Activated naive CD4-positive, alpha-beta T cell (primary cell): ENCODE measurements around the gene MNS1.
"Not testable (repeated sequence)": the region's sequence is repeated elsewhere in the genome, so short reads cannot be mapped to it uniquely, and the experiment has no call there.

Experiments used
- DNase-seq, 4 experiments: peaks; one replicate each; lab custom pipeline; 2025; lab: John Stamatoyannopoulos, UW

The MNS1 gene, protein sequence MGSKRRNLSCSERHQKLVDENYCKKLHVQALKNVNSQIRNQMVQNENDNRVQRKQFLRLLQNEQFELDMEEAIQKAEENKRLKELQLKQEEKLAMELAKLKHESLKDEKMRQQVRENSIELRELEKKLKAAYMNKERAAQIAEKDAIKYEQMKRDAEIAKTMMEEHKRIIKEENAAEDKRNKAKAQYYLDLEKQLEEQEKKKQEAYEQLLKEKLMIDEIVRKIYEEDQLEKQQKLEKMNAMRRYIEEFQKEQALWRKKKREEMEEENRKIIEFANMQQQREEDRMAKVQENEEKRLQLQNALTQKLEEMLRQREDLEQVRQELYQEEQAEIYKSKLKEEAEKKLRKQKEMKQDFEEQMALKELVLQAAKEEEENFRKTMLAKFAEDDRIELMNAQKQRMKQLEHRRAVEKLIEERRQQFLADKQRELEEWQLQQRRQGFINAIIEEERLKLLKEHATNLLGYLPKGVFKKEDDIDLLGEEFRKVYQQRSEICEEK

DNA sequence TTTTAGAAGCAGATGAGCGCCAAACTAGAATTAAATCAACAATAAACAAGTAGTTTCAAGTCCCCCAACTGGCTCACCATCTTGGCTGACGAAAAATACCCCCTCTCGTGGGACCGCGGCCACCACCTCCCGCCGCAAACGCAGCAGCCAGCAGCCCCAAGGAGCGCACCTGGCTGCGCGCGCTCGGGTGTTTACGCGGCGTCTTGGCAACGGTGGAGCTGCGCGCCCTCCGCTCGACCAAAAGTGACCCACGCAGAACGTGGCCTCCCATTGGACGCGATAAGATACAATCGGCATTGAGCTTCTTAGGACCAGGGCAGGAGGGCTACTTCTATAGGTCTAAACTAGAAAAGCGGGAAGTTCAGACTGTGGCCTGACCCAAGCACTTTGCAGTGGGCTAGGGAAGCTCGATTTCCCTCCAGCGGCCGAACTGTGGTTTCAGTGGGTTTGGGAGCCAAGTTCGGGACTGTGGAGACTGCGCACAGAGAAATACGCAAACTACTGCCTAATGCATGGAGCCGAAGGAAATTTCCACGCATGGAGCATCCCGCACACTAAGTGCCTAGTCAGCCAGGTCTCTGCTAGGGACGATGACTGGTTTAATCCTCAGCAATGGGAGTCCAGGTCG, at the start of gene MNS1:
Gene MNS1, minus strand, starts transcription at position 245 of the 628 bp plus-strand sequence. Its CDS starts 165 bp downstream, at position 80.
- DNase-seq, result peak in 3 of 4 experiments; percentile 14 to 23 (median 14)

DNA sequence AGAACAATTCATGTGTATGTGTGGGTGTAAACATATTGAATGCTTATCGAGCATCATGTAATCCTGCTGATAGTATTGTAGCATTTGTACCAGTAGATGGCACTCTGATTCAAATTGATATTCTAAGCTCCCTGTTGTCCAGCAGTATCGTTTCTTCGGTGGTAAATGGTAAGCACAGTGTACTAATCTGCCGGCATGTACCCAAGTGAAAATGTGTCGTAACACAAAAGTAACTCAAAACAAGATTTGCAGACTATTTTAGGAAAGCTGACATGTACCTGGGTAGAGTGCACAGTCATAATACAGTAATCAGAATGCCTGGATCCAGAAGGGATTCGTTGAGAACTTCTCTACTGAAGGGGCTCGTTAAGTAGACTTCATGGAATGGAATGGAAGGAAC, 31.7 kb upstream of the MNS1 start:
- DNase-seq, result no peak

GRCh38 chr15:56495533-56495932, 30.6 kb upstream of the MNS1 start:
- DNase-seq, result no peak

DNA sequence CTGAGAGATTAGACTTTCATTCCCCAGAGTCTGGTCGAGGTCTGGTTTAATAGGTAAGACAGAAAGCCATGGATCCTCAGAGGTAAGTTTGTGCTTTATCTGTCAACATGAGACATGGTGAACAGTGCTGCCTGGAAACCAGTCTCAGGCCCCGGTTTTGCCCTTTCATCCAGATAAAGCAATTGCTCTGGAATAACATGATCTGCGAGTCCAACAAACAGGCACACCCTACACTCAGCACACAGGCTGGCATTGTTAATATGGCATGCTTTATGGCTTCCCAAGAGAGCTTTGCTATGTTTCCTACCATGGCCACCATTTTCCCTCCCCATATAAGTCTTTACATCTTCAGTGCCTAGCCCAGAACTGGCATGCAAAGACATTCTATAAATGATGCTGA, 30.1 kb upstream of the MNS1 start:
- no peak for DNase-seq

DNA sequence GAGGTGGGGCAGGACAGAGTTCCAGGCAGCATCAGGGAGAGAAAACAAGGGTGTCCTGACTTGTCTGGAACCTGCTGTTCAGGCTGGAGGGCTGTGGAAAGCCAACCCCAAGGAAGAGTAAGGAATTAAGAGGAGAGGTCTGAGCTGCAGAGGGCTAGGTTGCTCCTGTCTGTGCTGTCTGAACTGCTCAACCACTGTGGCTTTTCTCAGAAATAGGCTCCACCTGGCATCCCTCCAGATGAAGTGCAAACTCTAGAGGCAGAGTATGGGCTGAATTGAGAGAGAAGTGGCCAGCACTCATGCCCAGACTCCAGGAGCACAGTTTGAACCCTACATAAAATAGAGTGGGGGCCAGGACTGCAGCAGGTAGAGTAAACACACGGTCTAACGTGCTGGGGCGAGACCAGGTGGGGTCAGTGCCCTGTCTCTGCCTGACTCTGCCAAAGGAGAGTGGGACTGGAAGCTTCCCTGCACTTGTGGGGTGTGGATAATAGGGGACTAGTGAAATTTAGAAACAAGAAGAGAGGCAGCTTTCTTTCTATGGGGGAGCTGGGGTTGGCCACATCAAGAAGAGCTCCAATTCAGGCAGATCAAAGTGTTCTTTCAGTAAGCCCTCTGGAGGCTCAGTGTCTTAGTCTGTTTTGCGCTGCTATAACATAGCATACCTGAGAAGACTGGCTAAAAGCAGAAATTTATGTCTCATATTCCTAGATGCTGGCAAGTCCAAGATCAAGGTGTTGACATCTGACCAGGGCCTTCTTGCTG, 28.0 kb upstream of the MNS1 start:
- DNase-seq, result no peak

DNA sequence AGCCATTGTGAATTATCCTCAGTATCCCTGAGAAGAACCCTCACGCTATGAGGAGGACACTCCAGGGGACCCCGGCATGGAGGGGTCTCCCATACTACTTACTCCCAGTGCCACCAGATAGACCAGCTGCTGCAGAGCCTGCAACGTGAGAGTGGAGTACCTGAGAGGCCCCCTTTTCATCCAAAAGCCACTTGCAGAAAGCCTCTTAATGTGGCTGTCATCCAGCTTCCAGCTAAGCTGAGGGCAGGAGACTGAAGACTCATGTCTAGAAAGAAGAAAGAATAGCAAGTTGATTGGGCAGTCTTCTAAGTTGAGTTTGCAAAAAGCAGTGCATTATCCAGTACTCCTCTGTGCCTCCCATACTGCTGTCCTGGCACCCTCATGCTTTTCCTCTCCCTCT, 27.3 kb upstream of the MNS1 start:
- no peak for DNase-seq

GRCh38 chr15:56491110-56491722, 26.3 kb upstream of the MNS1 start:
- DNase-seq, result peak in 3 of 4 experiments; percentile 1 to 28 (median 13)

DNA sequence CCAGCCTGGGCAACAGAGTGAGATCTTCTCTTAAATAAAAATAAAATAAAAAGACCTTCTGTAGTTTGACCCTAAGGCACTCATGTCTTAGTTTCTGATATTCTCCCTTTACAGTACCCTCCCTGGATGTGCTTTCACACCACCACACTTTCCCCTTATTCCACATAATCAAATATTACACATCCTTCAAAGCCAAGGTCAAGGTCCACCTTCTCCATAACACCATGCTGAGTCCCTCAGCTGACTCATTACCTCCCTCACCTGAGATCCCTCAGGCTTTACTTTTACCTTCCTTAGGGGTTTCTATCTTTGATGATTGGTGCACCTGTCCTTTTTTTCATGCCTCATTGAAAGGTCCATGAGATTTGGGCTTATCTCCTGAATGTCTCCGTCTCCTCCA, 25.5 kb upstream of the MNS1 start:
- DNase-seq, result no peak

- DNase-seq, result not testable (repeated sequence)
Measured at GRCh38 chr15:56486206-56486605, 21.3 kb upstream of the MNS1 start.

DNA sequence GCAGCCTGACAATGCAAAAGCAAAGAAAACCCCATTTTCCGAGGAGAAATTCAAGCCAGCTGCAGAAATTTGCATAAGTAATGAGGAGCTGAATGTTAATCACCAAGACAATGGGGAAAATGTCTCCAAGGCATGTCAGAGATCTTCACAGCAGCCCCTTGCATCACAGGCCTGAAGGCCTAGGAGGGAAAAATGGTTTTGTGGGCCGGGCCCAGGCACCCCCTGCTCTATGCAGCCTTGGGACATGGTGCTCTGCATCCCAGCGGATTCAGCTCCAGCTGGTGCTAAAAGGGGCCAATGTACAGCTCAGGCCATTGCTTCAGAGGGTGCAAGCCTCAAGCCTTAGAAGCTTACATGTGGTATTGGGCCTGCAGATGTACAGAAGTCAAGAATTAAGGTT, 20.5 kb upstream of the MNS1 start:
- DNase-seq, result not testable (repeated sequence)

GRCh38 chr15:56484287-56484686, 19.4 kb upstream of the MNS1 start:
- no peak for DNase-seq

- no peak for DNase-seq
Measured at GRCh38 chr15:56475351-56475750, 10.4 kb upstream of the MNS1 start.

GRCh38 chr15:56473017-56473416, 8.1 kb upstream of the MNS1 start:
- no peak for DNase-seq

DNA sequence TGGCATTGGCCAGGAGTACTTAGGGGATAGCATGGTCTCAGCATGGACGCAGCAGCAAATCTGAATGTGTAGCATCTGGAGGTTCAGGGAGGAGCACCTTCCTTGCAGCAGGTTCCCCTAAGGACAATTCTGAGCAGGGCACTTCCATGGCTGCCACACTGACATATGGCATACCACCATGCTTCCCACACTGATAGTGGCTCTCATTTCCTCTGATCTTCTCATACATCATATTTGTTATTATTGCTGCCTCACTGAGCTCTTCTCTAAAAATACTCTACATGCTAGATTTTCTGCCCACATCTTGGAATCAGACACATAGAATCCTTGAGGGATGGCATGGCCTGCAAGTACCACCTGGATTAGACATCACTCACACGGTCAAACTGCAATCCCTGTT, 7.3 kb upstream of the MNS1 start:
- DNase-seq, result no peak

- DNase-seq, result no peak
Measured at GRCh38 chr15:56471440-56472069, 6.6 kb upstream of the MNS1 start.

DNA sequence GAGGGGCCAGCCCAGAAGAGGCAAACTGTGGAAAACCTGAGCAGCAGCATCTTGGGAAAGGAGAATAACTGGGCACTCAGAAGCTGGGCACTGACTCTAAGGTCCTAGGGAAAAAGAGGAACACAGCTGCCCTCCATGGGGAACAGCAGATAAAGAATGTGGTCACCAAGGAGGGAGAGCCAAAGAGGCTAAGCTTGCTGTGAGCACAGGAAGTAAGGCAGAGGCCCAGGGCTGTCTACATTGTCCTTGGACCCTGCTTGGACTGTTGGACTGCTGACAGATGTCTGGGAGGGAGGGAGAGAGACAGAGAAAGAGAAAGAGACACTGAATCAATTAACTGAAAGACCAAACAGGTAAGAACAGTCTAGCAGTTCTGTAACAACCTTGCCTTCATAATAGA, 4.5 kb upstream of the MNS1 start:
- DNase-seq, result no peak

GRCh38 chr15:56468401-56468800, 3.5 kb upstream of the MNS1 start:
- no peak for DNase-seq

GRCh38 chr15:56467616-56468015, 2.7 kb upstream of the MNS1 start:
- no peak for DNase-seq

DNA sequence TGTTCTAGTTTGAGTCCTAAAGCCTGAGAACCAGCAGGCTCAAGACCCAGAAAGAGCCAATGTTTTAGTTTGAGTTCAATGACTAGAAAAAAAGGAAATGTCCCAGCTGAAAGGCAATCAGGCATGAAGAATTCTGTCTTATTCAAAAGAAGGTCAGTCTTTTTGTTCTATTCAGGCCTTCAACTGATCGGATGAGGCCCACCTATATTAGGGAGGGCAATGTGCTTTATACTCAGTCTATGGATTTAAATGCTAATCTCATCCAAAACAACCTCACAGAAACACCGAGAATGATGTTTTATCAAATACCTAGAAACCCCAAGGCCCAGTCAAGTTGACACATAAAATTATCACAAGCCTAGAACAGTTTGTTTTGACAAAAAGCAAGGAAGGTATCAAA, 4.0 kb downstream of the MNS1 start:
- no peak for DNase-seq

DNA sequence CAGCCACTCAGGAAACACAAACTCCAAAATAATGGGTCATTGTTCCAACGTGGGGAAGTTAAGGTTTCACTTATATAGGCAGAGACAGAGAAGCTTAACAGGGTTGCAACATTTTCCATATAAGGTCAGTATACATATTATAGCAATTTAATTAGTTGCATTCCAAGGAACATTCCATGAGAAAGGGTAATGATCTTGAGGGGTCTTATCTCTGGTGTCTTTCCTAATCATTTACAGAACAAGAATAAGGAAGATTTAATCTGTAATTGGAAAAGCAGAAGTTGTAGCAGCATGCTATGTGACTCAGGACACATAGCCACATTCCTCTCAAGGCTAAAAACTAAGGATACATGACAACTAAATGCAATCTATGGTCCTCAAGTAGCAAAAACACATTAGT, 4.9 kb downstream of the MNS1 start:
- no peak for DNase-seq

DNA sequence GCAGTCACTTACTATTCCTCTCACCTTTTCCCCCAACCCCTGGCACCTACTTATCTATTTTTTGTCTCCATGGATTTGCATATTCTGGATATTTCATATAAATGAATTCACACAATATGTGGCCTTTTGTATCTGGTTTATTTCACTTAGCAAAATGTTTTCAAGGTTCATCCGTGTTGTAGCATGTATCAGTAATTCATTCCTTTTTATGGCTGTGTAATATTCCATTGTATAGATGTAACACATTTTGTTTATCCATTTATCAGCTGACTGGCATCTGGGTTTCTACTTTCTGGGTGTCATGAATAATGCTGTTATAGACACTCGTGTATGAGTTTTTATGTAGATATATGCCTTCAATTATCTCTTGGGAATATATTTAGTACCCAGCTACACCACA, 5.8 kb downstream of the MNS1 start:
- DNase-seq, result no peak

DNA sequence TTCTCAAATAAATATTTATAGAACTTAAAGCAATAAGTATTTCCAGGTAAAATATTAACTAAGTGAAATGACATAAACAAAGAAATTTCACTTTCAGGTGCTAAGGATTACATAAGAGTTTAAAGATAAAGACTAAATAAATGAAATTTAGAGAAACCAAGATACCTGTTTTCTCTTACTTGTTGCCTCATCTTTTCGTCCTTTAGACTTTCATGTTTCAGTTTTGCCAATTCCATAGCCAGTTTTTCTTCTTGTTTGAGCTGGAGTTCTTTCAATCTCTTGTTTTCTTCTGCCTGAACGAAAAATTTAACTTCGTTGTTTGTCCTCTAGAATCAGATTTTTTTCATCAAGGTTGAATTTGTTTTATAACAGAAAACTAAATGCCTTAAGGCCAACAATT, 8.7 kb downstream of the MNS1 start:
- DNase-seq, result no peak
